ENCODE results near the gene CARMIL3.
A peak's percentile ranks its signal among the peaks of the same experiment; 100 is the strongest.

DNA sequence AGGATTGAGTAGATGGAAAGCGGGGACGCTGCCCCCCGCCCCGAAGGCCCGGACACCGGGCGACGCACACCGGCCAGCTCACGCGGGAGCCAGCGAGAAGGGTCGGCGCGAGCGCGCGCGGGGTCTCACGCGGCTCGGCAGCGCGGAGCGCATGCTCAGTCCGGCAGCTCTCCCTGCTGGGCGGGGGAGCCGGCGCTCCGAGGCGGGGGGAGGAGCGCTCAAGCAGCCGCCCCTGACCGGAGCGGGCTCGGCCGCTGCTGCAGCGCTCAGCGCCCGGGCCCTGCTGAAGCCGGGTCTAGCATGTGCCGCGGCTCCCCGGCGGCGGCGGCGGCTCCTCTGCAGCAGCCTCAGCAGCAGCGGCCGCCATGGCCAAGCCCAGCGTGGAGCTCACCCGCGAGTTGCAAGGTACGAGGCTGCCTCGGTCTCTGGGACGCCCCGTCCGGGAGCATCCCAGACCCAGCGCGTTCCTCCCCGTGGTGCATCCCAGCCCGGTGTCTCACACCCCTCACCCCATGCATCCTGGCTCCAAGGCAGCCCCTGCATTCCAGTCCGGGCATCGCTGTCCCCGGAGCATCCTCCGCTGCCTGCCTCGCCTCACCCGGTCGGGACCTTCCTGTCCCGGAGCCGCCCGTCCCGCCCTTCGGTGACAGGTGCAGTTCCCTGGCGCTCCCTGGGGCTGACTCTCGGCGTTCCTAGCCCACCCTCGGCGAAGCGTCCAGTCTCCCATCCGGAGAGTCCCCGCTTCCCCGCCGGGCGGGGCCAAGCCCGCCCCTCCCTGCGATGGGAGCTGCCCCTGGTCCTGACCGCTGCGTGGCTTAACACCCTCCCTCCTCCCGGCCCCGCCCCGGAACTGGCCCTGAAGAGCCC lies at the start of gene CARMIL3:
- TF ChIP-seq CTCF (conservative IDR thresholded peaks at IDR 0.05; ENCODE audit: low read depth, low read length) (no peak), POLR2A (IDR thresholded peaks at IDR 0.05; ENCODE audit: low read depth, low read length) (no peak), SMC3 (IDR thresholded peaks at IDR 0.05; ENCODE audit: low read depth, low read length) (no peak), CEBPB (IDR thresholded peaks at IDR 0.05; ENCODE audit: low read depth, low read length) (no peak), MAZ (IDR thresholded peaks at IDR 0.05; ENCODE audit: borderline replicate concordance, low read depth, low read length) (peak; percentile 85), RFX5 (IDR thresholded peaks at IDR 0.05; ENCODE audit: low read depth, low read length) (no peak), RCOR1 (IDR thresholded peaks at IDR 0.05; ENCODE audit: insufficient replicate concordance, low read length) (no peak)

Measured in IMR-90 (cell line).